Liver (tissue), 3 donors: ENCODE data around the gene CHRNA3.

Experiments used
- CTCF ChIP-seq: fragments of 150-350 bp; IDR thresholded peaks from 2 replicates; pipeline ENCODE4 v1.5.1; 2017; ENCODE audit warnings: improper control_type of control experiment, low read depth, low read length; ENCODE audit not compliant: missing input control
- EGR1 ChIP-seq, 2 donors: IDR thresholded peaks; 2 replicates each; pipeline ENCODE4 v1.6.1; 2016 to 2018; ENCODE audit warnings: antibody characterized with exemption in 2 of 2, low read depth in 2 of 2
- FOXA2 ChIP-seq: IDR thresholded peaks from 2 replicates; pipeline ENCODE4 v1.6.1; 2016; ENCODE audit warnings: antibody characterized with exemption
- GABPA ChIP-seq, 2 donors: IDR thresholded peaks in 1 of 2; conservative IDR thresholded peaks in 1 of 2; 2 replicates each; pipeline ENCODE4 v1.6.1; 2016; ENCODE audit warnings: antibody characterized with exemption in 2 of 2, mild to moderate bottlenecking in 1 of 2, moderate library complexity in 1 of 2
- MAX ChIP-seq: IDR thresholded peaks from 2 replicates; pipeline ENCODE4 v1.6.1; 2016; ENCODE audit warnings: antibody characterized with exemption
- REST ChIP-seq: IDR thresholded peaks from 2 replicates; pipeline ENCODE4 v1.6.1; 2016; ENCODE audit warnings: antibody characterized with exemption, mild to moderate bottlenecking
- RXRA ChIP-seq, 2 donors: IDR thresholded peaks; 2 replicates each; pipeline ENCODE4 v1.6.1; 2017 to 2018; ENCODE audit warnings: antibody characterized with exemption in 2 of 2, mild to moderate bottlenecking in 1 of 2
- SP1 ChIP-seq: IDR thresholded peaks from 2 replicates; pipeline ENCODE4 v1.6.1; 2018; ENCODE audit warnings: antibody characterized with exemption, mild to moderate bottlenecking
- TAF1 ChIP-seq: conservative IDR thresholded peaks from 2 replicates; pipeline ENCODE4 v1.6.1; 2016; ENCODE audit warnings: antibody characterized with exemption, mild to moderate bottlenecking
- YY1 ChIP-seq: IDR thresholded peaks from 2 replicates; pipeline ENCODE4 v1.6.1; 2016; ENCODE audit warnings: antibody characterized with exemption, mild to moderate bottlenecking
- donor health status: healthy.
- donor health status: healthy.

GRCh38 chr15:78627348-78627747 lies 6.6 kb upstream of the CHRNA3 start:
- no peak for TF ChIP-seq CTCF
- TF ChIP-seq REST, result no peak
- TF ChIP-seq TAF1, result no peak
- no peak for TF ChIP-seq EGR1 (IDR thresholded peaks at IDR 0.05; ENCODE audit: low read depth in 2 of 2)
- TF ChIP-seq SP1, result no peak
- TF ChIP-seq MAX, result no peak
- no peak for TF ChIP-seq FOXA2
- no peak for TF ChIP-seq RXRA (IDR thresholded peaks at IDR 0.05)
- TF ChIP-seq YY1, result no peak
- TF ChIP-seq GABPA (IDR thresholded peaks at IDR 0.05 in 1 of 2, conservative IDR thresholded peaks at IDR 0.05 in 1 of 2), result no peak
